HCT116 (cell line): ENCODE measurements around the gene TMEM181.

Experiments
- CEBPB ChIP-seq: IDR thresholded peaks from 2 replicates; pipeline ENCODE4 v1.6.1; 2012; ENCODE audit warnings: low read depth
- POLR2A ChIP-seq: IDR thresholded peaks from 2 replicates; pipeline ENCODE4 v1.7.0; 2011; ENCODE audit warnings: borderline replicate concordance; ENCODE audit not compliant: insufficient read depth, insufficient read length; ENCODE audit errors: extremely low read depth
- SRF ChIP-seq: IDR thresholded peaks from 2 replicates; pipeline ENCODE4 v1.6.1; 2012; ENCODE audit warnings: low read depth
- YY1 ChIP-seq: IDR thresholded peaks from 2 replicates; pipeline ENCODE4 v1.6.1; 2011; ENCODE audit warnings: low read length, low read depth, moderate library complexity, mild to moderate bottlenecking; ENCODE audit not compliant: insufficient replicate concordance; ENCODE audit errors: extremely low read depth
- ZFX ChIP-seq: fragments of 450-650 bp; IDR thresholded peaks from 2 replicates; pipeline ENCODE4 v1.6.1; 2017
- ZNF274 ChIP-seq: fragments of 200-500 bp; sonication (Bioruptor generic); IDR thresholded peaks from 2 replicates; pipeline ENCODE4 v1.6.1; 2014; ENCODE audit warnings: mild to moderate bottlenecking, low read depth, low read length, inconsistent platforms
- TF ChIP-seq, protein P1 (sequence below): IDR thresholded peaks from 2 replicates; pipeline ENCODE4 v1.6.1; 2012
- TF ChIP-seq, protein P2 (sequence below): IDR thresholded peaks from 2 replicates; pipeline ENCODE4 v1.6.1; 2012; ENCODE audit warnings: low read depth
- TF ChIP-seq, protein P3 (sequence below), 3 experiments: fragments of 200-600 bp in 1 of 3; sonication (generic) in 1 of 3; IDR thresholded peaks in 2 of 3; conservative IDR thresholded peaks in 1 of 3; 2 replicates each; pipeline ENCODE4 v1.5.1; 2012 to 2017; ENCODE audit warnings: low read depth in 2 of 3, low read length in 2 of 3, antibody characterized with exemption in 1 of 3, borderline replicate concordance in 1 of 3, control low read depth in 1 of 3, mild to moderate bottlenecking in 1 of 3, mixed read lengths in 1 of 3, mixed run types in 1 of 3, moderate library complexity in 1 of 3; ENCODE audit not compliant: insufficient read depth in 1 of 3
- TF ChIP-seq, protein P4 (sequence below): IDR thresholded peaks from 2 replicates; pipeline ENCODE4 v1.6.1; 2011; ENCODE audit warnings: mild to moderate bottlenecking, low read length, moderate library complexity; ENCODE audit not compliant: insufficient replicate concordance; ENCODE audit errors: extremely low read depth

DNA sequence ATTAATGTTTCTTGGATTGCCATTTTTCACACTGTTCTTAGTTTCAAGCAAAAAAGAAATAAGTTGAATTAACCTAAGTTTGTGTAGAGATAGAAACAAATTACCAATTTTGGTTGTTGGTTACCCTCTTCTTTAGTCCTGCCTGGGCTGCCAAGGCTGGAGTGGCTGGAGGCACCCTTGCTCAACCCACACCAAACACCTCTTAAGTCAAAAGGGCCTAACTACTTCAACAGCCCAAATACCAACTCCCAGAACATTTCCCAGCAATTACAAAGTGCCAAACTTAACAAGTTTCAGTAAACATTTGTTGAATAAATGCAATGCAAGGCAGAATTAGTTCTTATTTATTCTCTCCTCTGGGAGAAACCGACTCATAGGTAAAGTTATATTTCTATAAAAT, 38.1 kb upstream of the TMEM181 start:
- TF ChIP-seq, protein P1, sequence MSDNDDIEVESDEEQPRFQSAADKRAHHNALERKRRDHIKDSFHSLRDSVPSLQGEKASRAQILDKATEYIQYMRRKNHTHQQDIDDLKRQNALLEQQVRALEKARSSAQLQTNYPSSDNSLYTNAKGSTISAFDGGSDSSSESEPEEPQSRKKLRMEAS: no peak
- TF ChIP-seq POLR2A (no peak), ZFX (no peak), YY1 (no peak), CEBPB (no peak), ZNF274 (no peak), SRF (no peak)
- TF ChIP-seq, protein P2, sequence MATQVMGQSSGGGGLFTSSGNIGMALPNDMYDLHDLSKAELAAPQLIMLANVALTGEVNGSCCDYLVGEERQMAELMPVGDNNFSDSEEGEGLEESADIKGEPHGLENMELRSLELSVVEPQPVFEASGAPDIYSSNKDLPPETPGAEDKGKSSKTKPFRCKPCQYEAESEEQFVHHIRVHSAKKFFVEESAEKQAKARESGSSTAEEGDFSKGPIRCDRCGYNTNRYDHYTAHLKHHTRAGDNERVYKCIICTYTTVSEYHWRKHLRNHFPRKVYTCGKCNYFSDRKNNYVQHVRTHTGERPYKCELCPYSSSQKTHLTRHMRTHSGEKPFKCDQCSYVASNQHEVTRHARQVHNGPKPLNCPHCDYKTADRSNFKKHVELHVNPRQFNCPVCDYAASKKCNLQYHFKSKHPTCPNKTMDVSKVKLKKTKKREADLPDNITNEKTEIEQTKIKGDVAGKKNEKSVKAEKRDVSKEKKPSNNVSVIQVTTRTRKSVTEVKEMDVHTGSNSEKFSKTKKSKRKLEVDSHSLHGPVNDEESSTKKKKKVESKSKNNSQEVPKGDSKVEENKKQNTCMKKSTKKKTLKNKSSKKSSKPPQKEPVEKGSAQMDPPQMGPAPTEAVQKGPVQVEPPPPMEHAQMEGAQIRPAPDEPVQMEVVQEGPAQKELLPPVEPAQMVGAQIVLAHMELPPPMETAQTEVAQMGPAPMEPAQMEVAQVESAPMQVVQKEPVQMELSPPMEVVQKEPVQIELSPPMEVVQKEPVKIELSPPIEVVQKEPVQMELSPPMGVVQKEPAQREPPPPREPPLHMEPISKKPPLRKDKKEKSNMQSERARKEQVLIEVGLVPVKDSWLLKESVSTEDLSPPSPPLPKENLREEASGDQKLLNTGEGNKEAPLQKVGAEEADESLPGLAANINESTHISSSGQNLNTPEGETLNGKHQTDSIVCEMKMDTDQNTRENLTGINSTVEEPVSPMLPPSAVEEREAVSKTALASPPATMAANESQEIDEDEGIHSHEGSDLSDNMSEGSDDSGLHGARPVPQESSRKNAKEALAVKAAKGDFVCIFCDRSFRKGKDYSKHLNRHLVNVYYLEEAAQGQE: no peak
- TF ChIP-seq, protein P3, sequence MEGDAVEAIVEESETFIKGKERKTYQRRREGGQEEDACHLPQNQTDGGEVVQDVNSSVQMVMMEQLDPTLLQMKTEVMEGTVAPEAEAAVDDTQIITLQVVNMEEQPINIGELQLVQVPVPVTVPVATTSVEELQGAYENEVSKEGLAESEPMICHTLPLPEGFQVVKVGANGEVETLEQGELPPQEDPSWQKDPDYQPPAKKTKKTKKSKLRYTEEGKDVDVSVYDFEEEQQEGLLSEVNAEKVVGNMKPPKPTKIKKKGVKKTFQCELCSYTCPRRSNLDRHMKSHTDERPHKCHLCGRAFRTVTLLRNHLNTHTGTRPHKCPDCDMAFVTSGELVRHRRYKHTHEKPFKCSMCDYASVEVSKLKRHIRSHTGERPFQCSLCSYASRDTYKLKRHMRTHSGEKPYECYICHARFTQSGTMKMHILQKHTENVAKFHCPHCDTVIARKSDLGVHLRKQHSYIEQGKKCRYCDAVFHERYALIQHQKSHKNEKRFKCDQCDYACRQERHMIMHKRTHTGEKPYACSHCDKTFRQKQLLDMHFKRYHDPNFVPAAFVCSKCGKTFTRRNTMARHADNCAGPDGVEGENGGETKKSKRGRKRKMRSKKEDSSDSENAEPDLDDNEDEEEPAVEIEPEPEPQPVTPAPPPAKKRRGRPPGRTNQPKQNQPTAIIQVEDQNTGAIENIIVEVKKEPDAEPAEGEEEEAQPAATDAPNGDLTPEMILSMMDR (IDR thresholded peaks at IDR 0.05 in 2 of 3, conservative IDR thresholded peaks at IDR 0.05 in 1 of 3; ENCODE audit: borderline replicate concordance in 1 of 3, insufficient read depth in 1 of 3, low read depth in 2 of 3, low read length in 2 of 3): no peak
- TF ChIP-seq, protein P4, sequence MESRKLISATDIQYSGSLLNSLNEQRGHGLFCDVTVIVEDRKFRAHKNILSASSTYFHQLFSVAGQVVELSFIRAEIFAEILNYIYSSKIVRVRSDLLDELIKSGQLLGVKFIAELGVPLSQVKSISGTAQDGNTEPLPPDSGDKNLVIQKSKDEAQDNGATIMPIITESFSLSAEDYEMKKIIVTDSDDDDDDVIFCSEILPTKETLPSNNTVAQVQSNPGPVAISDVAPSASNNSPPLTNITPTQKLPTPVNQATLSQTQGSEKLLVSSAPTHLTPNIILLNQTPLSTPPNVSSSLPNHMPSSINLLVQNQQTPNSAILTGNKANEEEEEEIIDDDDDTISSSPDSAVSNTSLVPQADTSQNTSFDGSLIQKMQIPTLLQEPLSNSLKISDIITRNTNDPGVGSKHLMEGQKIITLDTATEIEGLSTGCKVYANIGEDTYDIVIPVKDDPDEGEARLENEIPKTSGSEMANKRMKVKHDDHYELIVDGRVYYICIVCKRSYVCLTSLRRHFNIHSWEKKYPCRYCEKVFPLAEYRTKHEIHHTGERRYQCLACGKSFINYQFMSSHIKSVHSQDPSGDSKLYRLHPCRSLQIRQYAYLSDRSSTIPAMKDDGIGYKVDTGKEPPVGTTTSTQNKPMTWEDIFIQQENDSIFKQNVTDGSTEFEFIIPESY: no peak
